HepG2 (cell line): ENCODE data around the gene ELP5. TPM values are rescaled to one million over a fixed set of nuclear protein-coding genes. Genes with fewer than 3 reads are reported as not detected.

ENCODE experiments used
- KLF16 ChIP-seq, 2 experiments: sonication (generic) in 1 of 2; formaldehyde crosslinking in 1 of 2; IDR thresholded peaks; 2 replicates each; pipeline versions ENCODE4 v1.6.1 to v1.8.0; 2016 to 2023; ENCODE audit warnings: missing genetic modification reagents in 2 of 2, missing compliant biosample characterization in 1 of 2
- MED1 ChIP-seq: sonication (generic); formaldehyde crosslinking; IDR thresholded peaks from 2 replicates; pipeline ENCODE4 v1.4.0; 2020; ENCODE audit warnings: missing genetic modification reagents
- NCOR1 ChIP-seq: fragments of 200-600 bp; sonication (generic); IDR thresholded peaks from 2 replicates; pipeline ENCODE4 v1.7.0; 2017; ENCODE audit warnings: antibody characterized with exemption, low read length, borderline replicate concordance
- RFXAP ChIP-seq: sonication (generic); formaldehyde crosslinking; IDR thresholded peaks from 2 replicates; pipeline ENCODE4 v1.4.0; 2020; ENCODE audit warnings: missing genetic modification reagents, borderline replicate concordance
- ZBTB21 ChIP-seq: sonication (generic); formaldehyde crosslinking; IDR thresholded peaks from 2 replicates; pipeline ENCODE4 v1.4.0; 2020; ENCODE audit warnings: missing genetic modification reagents
- polyA plus RNA-seq, 8 experiments: library from polyadenylated mRNA; depleted of rRNA in 3 of 8; stranded (reverse) in 7 of 8; unstranded in 1 of 8; fragments of >200 nt; fragmentation: Illumina TruSeq in 4 of 8; extraction: Trizol in 4 of 8; gene quantifications; 2 replicates each; pipeline versions ENCODE4 v1.2.1 to v1.2.3, GENCODE V29; 2011 to 2016; ENCODE audit warnings: low read depth in 4 of 8, missing spikeins in 1 of 8, mixed read lengths in 1 of 8; ENCODE audit not compliant: insufficient read depth in 1 of 8
- total RNA-seq, 5 experiments: library from RNA; depleted of rRNA; stranded (reverse); fragments of >200 nt; fragmentation: Illumina TruSeq; extraction: Trizol; gene quantifications; 2 replicates each; pipeline ENCODE4 v1.2.3, GENCODE V29; 2016; ENCODE audit warnings: low read depth in 1 of 5
- TF ChIP-seq, protein P1 (sequence below): IDR thresholded peaks from 2 replicates; pipeline ENCODE4 v1.6.1; 2016; ENCODE audit warnings: control low read depth
- TF ChIP-seq, protein P2 (sequence below): sonication (generic); formaldehyde crosslinking; IDR thresholded peaks from 2 replicates; pipeline ENCODE4 v1.5.1; 2020; ENCODE audit warnings: missing genetic modification reagents, mild to moderate bottlenecking, borderline replicate concordance
- TF ChIP-seq, protein P3 (sequence below): sonication (generic); formaldehyde crosslinking; IDR thresholded peaks from 2 replicates; pipeline ENCODE4 v1.8.0; 2022; ENCODE audit warnings: mild to moderate bottlenecking, missing genetic modification reagents; ENCODE audit not compliant: insufficient replicate concordance
- TF ChIP-seq, protein P4 (sequence below): sonication (generic); formaldehyde crosslinking; IDR thresholded peaks from 2 replicates; pipeline ENCODE4 v1.5.0; 2020; ENCODE audit warnings: mild to moderate bottlenecking, missing genetic modification reagents, borderline replicate concordance
- TF ChIP-seq, protein P5 (sequence below): sonication (generic); formaldehyde crosslinking; IDR thresholded peaks from 2 replicates; pipeline ENCODE4 v1.5.0; 2020; ENCODE audit warnings: mild to moderate bottlenecking, missing genetic modification reagents, borderline replicate concordance

The ELP5 gene
- total and polyA plus RNA-seq, 2 of the 13 experiments (the other 11 are each of a cell fraction or from before 2014, with no cell fraction given), result 67.6 to 69.8 TPM

DNA sequence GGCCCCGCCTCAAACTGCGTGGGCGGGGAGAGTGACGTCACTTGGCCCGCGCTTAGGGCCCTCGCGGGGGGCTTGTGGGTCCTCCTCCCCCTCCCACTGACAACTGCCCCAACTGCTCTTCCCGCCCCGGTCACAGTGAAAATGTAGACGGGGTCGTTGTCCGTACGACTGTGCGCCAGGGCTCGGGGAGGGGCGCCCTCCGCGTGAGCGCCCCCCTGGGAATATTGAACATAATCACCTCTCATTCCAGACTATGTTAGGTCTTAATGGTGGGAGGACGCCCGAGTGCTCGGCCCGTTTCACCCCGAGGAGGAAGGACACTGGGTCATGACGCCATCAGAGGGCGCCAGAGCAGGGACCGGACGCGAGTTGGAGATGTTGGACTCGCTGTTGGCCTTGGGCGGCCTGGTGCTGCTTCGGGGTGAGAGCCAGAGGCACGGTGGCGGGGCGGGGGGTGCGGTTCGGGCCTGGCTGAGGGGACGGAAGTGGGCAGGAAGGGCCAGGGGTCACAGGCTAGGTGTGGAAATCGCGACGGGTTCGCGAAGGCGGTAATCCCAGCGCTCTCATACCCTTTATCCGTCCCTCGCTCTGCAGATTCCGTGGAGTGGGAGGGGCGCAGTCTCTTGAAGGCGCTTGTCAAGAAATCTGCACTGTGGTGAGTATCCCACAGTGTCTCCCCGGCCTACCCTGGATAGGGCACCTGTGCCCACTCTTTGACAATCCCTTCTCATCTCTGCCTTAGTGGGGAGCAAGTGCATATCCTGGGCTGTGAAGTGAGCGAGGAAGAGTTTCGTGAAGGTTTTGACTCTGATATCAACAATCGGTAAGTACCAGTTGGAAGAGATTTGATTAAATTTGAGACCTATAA, at the start of gene ELP5 (continued):
- TF ChIP-seq, protein P1, sequence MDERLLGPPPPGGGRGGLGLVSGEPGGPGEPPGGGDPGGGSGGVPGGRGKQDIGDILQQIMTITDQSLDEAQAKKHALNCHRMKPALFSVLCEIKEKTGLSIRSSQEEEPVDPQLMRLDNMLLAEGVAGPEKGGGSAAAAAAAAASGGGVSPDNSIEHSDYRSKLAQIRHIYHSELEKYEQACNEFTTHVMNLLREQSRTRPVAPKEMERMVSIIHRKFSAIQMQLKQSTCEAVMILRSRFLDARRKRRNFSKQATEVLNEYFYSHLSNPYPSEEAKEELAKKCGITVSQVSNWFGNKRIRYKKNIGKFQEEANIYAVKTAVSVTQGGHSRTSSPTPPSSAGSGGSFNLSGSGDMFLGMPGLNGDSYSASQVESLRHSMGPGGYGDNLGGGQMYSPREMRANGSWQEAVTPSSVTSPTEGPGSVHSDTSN (CRISPR knock-in tag), result no peak
- TF ChIP-seq ZBTB21 (CRISPR knock-in tag), result peak; percentile 60; the same call in 1 of the 2 replicates
- TF ChIP-seq, protein P2, sequence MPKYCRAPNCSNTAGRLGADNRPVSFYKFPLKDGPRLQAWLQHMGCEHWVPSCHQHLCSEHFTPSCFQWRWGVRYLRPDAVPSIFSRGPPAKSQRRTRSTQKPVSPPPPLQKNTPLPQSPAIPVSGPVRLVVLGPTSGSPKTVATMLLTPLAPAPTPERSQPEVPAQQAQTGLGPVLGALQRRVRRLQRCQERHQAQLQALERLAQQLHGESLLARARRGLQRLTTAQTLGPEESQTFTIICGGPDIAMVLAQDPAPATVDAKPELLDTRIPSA (CRISPR knock-in tag), result no peak
- TF ChIP-seq, protein P3, sequence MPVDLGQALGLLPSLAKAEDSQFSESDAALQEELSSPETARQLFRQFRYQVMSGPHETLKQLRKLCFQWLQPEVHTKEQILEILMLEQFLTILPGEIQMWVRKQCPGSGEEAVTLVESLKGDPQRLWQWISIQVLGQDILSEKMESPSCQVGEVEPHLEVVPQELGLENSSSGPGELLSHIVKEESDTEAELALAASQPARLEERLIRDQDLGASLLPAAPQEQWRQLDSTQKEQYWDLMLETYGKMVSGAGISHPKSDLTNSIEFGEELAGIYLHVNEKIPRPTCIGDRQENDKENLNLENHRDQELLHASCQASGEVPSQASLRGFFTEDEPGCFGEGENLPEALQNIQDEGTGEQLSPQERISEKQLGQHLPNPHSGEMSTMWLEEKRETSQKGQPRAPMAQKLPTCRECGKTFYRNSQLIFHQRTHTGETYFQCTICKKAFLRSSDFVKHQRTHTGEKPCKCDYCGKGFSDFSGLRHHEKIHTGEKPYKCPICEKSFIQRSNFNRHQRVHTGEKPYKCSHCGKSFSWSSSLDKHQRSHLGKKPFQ (CRISPR knock-in tag), result peak; percentile 80
- TF ChIP-seq, protein P4, sequence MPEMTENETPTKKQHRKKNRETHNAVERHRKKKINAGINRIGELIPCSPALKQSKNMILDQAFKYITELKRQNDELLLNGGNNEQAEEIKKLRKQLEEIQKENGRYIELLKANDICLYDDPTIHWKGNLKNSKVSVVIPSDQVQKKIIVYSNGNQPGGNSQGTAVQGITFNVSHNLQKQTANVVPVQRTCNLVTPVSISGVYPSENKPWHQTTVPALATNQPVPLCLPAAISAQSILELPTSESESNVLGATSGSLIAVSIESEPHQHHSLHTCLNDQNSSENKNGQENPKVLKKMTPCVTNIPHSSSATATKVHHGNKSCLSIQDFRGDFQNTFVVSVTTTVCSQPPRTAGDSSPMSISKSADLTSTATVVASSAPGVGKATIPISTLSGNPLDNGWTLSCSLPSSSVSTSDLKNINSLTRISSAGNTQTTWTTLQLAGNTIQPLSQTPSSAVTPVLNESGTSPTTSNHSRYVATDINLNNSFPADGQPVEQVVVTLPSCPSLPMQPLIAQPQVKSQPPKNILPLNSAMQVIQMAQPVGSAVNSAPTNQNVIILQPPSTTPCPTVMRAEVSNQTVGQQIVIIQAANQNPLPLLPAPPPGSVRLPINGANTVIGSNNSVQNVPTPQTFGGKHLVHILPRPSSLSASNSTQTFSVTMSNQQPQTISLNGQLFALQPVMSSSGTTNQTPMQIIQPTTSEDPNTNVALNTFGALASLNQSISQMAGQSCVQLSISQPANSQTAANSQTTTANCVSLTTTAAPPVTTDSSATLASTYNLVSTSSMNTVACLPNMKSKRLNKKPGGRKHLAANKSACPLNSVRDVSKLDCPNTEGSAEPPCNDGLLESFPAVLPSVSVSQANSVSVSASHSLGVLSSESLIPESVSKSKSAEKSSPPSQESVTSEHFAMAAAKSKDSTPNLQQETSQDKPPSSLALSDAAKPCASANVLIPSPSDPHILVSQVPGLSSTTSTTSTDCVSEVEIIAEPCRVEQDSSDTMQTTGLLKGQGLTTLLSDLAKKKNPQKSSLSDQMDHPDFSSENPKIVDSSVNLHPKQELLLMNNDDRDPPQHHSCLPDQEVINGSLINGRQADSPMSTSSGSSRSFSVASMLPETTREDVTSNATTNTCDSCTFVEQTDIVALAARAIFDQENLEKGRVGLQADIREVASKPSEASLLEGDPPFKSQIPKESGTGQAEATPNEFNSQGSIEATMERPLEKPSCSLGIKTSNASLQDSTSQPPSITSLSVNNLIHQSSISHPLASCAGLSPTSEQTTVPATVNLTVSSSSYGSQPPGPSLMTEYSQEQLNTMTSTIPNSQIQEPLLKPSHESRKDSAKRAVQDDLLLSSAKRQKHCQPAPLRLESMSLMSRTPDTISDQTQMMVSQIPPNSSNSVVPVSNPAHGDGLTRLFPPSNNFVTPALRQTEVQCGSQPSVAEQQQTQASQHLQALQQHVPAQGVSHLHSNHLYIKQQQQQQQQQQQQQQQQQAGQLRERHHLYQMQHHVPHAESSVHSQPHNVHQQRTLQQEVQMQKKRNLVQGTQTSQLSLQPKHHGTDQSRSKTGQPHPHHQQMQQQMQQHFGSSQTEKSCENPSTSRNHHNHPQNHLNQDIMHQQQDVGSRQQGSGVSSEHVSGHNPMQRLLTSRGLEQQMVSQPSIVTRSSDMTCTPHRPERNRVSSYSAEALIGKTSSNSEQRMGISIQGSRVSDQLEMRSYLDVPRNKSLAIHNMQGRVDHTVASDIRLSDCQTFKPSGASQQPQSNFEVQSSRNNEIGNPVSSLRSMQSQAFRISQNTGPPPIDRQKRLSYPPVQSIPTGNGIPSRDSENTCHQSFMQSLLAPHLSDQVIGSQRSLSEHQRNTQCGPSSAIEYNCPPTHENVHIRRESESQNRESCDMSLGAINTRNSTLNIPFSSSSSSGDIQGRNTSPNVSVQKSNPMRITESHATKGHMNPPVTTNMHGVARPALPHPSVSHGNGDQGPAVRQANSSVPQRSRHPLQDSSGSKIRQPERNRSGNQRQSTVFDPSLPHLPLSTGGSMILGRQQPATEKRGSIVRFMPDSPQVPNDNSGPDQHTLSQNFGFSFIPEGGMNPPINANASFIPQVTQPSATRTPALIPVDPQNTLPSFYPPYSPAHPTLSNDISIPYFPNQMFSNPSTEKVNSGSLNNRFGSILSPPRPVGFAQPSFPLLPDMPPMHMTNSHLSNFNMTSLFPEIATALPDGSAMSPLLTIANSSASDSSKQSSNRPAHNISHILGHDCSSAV, result 0 out of 2 replicates have a peak, but pooled peaks have one; percentile 24
- peak; percentile 76 for TF ChIP-seq MED1
- TF ChIP-seq, protein P5, sequence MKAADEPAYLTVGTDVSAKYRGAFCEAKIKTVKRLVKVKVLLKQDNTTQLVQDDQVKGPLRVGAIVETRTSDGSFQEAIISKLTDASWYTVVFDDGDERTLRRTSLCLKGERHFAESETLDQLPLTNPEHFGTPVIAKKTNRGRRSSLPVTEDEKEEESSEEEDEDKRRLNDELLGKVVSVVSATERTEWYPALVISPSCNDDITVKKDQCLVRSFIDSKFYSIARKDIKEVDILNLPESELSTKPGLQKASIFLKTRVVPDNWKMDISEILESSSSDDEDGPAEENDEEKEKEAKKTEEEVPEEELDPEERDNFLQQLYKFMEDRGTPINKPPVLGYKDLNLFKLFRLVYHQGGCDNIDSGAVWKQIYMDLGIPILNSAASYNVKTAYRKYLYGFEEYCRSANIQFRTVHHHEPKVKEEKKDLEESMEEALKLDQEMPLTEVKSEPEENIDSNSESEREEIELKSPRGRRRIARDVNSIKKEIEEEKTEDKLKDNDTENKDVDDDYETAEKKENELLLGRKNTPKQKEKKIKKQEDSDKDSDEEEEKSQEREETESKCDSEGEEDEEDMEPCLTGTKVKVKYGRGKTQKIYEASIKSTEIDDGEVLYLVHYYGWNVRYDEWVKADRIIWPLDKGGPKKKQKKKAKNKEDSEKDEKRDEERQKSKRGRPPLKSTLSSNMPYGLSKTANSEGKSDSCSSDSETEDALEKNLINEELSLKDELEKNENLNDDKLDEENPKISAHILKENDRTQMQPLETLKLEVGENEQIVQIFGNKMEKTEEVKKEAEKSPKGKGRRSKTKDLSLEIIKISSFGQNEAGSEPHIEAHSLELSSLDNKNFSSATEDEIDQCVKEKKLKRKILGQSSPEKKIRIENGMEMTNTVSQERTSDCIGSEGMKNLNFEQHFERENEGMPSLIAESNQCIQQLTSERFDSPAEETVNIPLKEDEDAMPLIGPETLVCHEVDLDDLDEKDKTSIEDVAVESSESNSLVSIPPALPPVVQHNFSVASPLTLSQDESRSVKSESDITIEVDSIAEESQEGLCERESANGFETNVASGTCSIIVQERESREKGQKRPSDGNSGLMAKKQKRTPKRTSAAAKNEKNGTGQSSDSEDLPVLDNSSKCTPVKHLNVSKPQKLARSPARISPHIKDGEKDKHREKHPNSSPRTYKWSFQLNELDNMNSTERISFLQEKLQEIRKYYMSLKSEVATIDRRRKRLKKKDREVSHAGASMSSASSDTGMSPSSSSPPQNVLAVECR (CRISPR knock-in tag), result peak; percentile 90
- no peak for TF ChIP-seq RFXAP (CRISPR knock-in tag)
- peak in 1 of 2 experiments; percentile 76; a peak in 2 of 4 replicates for TF ChIP-seq KLF16 (CRISPR knock-in tag; IDR thresholded peaks at IDR 0.05)
- TF ChIP-seq NCOR1, result no peak
